Measurements from ENCODE around the gene MOGAT2.

Gene MOGAT2

DNA sequence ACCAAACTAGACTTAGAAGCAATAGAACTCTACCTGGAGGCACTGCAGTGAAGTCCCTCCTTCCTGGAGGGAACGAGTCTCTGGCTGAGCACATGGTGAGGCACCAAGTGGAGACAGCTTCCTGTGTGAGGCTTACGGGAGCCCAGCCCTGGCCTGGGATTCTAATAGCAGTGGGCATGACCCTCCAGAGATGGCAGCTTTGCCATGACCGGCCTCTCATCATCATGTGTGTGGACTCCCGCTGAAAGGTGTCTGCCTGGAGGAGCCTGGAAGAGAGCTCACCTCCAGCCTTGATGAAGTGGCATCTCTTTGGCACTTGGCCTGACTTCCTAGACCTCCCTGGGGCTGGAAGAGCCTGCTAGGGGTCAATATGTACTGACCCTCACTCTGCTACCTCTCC, 58.9 kb downstream of the MOGAT2 start:
- in situ Hi-C loops (cut with MboI; ENCODE audit: low sequenced_read_pairs): no loop called here

DNA sequence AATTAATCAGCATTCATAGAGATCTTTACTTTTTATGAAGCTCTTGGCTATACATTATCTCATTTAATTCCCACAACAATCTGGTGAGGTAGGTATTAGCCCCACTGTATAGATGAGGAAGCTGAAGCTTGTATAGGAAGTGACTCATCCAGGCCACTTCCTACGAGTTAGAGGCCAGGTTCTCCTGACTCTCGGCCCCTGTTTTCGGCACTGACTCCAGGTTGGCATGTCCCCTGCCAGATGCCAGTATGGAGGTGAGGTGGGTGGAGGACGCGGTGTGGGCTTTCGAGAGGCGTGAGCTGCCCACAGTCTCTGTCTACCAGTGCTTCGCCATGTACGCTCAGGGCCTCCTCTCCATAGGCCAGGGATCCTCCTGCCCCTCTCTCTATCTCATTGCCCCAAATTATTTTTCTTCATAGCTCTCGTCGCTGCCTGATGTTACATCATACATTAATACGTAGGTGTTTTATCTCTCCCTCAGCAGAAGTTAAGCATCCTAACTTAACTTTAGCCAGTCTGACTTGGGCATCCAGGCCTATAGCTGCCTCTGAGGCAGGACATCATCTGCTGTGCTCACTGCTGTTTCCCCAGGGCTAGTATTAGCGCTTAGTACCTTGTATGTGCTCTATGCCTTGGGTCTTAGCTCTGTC, 59.9 kb downstream of the MOGAT2 start:
- in situ Hi-C loops (cut with MboI; ENCODE audit: low sequenced_read_pairs): no loop called here

DNA sequence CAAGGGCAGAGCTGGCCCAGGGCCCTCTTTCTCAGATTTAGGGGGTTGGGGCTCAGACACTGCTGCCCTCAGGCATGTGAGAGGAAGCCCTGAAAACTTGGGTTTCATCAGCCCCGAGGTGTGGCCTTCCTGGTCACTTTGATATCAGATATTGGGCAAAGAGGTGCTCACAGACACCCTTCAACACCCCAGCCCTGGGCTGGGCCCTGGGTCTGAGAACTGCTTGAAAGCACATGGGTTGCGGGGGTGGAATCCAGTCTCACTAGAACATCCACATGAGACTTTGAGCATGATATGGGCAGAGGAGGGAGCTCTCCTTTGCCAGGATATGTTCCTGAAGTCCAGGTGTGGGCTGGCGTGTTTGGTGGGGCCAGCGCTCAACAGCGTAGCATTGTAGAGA, 61.3 kb downstream of the MOGAT2 start:
- in situ Hi-C loops (cut with MboI; ENCODE audit: low sequenced_read_pairs): no loop called here

DNA sequence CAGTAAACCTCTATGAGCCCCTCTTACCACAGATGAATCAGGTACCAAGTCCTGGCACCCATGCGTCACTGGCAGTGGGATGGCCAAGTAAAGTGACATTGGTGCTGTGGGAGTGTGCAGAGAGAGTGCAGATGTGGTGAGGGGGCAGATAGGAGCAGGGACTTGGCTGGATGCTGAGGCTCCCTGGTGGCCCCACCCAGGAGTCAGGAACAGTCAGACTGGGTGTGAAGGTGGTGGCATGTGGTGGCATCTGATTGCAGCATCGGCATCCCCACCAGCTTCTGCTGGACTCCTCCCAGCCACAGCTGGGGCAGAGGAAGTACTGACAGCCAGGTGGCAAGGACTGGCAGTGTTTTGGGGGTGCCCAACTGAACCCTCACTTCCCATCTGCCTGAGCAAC, 62.3 kb downstream of the MOGAT2 start:
- in situ Hi-C loops (cut with MboI; ENCODE audit: low sequenced_read_pairs): no loop called here

DNA sequence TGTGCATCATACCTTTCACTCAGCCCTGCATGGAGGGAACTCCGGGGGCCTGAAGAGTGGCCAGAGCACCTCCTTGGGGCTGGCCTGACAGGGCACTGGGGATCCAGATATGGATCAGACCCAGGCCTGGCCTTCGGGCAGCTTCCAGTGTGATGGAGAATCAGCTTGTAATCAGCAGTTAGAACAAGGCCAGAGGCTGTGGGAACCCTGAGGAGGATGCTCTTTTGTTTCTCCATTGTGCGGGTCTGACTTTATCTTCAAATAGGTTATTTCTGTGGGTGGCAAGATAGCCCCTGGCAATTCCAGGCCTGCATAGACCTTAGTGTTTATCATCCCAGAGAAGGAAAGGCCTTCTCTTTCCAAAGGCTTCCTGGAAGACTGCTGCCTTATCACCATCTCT, 63.2 kb downstream of the MOGAT2 start:
- in situ Hi-C loops (cut with MboI; ENCODE audit: low sequenced_read_pairs): no loop called here

DNA sequence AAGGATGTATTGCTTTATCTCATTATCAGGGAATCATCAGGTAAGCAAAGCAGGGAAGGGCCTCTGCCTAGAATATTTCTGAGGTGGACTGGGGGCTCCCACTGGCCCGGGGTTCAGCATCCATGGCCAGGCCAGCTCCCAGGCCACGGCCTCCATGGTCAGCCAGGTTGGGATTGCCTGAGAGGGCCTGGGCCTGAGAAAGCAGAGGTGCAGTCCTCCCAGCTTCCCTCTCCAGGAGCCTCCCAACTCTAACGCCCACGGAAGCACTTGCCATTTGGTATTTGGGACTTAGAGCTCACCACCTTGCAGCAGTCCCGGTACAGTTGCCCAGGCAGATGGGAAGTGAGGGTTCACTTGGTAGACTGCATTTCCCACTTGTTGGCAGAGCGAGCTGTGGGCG, 63.7 kb downstream of the MOGAT2 start:
- in situ Hi-C loops (cut with MboI; ENCODE audit: low sequenced_read_pairs): no loop called here

DNA sequence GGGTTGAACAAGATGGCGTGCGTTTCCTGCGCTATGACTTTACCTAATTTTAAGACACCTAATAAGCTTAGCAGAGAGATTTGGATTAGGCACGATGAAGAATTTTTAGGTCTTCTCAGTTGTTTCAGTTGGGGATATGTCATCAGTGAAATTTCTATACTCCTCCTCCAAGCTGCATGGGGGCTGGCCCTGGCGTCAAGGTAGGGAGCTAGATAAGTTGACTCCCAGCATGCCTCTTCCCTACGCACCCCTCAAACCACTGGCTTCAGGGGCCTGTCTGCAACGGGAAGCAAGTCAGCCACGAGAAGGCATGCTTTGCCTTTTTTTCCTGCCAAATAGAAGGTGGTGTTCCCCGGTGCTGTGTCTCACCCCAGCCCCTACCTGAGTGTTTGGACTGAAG, 64.2 kb downstream of the MOGAT2 start:
- in situ Hi-C loops (cut with MboI; ENCODE audit: low sequenced_read_pairs): no loop called here
